Brain microvascular endothelial cell (primary cell): ENCODE data around the gene PHACTR2.
"Not testable (repeated sequence)": the region's sequence is repeated elsewhere in the genome, so short reads cannot be mapped to it uniquely, and the experiment has no call there.

Experiments used
- DNase-seq: peaks from one replicate; pipeline ENCODE4 v3.0.0-alpha.2; 2020
- H3K27ac ChIP-seq: fragments of 250-450 bp; sonication (Bioruptor Pico); 2 replicates; pipeline ENCODE4 v1.5.1; 2020; ENCODE audit warnings: mild to moderate bottlenecking, moderate library complexity
- H3K27me3 ChIP-seq: fragments of 250-450 bp; sonication (Bioruptor Pico); replicated peaks from 2 replicates; pipeline ENCODE4 v1.5.1; 2020; ENCODE audit warnings: mild to moderate bottlenecking
- H3K36me3 ChIP-seq: fragments of 250-450 bp; sonication (Bioruptor Pico); replicated peaks from 2 replicates; pipeline ENCODE4 v1.5.1; 2020; ENCODE audit warnings: mild to moderate bottlenecking
- H3K4me3 ChIP-seq: 2 replicates; pipeline ENCODE4 v1.5.1; 2011; ENCODE audit warnings: low read depth, mild to moderate bottlenecking, control low read depth, low read length, moderate library complexity
- CTCF ChIP-seq: IDR thresholded peaks from 2 replicates; pipeline ENCODE4 v1.5.1; 2011; ENCODE audit warnings: low read depth, mild to moderate bottlenecking, moderate library complexity, low read length, control low read depth, inconsistent platforms; ENCODE audit errors: missing control alignments
- in situ Hi-C: cut with HindIII; loops from 2 replicates; pipeline ENCODE4 v1.10.0; 2017; ENCODE audit warnings: low sequenced_read_pairs, low pct_ligation_motif_present

Gene PHACTR2

DNA sequence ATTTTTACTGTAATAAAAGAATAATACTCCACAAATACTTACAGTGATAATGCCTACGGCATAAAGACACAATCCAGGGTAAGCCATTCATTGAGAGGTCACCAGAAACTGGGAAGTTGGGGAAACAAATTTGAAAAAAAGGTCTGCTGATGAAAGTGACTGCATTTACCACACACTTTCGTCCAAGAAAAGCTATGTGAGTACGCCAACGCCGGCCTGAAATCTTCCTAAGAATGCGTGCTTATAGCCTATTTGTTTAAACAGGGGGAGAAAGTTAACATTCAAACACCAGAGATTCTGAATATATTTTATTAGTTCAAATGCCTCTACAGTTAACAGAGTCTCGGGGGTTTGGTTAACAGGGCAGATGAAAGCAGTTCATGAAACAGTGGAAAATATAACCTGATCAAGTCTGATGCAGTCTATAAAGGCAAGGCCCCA lies 164.7 kb downstream of the PHACTR2 start:
- peak; percentile 19 for DNase-seq
- Histone ChIP-seq H3K27ac (peak overlapping the region; percentile 87), H3K27me3 (no peaks in the 10 kb centered on the region), H3K36me3 (peaks cover 21% of the 10 kb centered on the region), H3K4me3 (peak overlapping the region; percentile 94)
- TF ChIP-seq CTCF, result no peak
- in situ Hi-C loops, result no loop called here

- no peaks in the 10 kb centered on the region for H3K27me3 ChIP-seq
- H3K27ac ChIP-seq, result peak within 1 kb of the TSS; percentile 87
- in situ Hi-C loops, result no loop called here
- peak within 1 kb of the TSS; percentile 94 for H3K4me3 ChIP-seq
- H3K36me3 ChIP-seq, result peaks cover 27% of the 10 kb centered on the region
- peak; percentile 96 for DNase-seq
- TF ChIP-seq CTCF, result no peak
Measured at GRCh38 chr6:143842902-143843676, 165.3 kb downstream of the PHACTR2 start, which contains the start of gene LTV1. TSS of gene LTV1 (plus strand) at chr6:143843338. CDS start at chr6:143843478, 140 bp downstream.

- Histone ChIP-seq H3K4me3 (peak overlapping the region; percentile 94), H3K27ac (peak overlapping the region; percentile 87), H3K36me3 (peaks cover 32% of the 10 kb centered on the region), H3K27me3 (no peaks in the 10 kb centered on the region)
- TF ChIP-seq CTCF, result no peak
- DNase-seq, result no peak
- in situ Hi-C loops, result no loop called here
Measured at GRCh38 chr6:143843677-143843999, 165.9 kb downstream of the PHACTR2 start.

DNA sequence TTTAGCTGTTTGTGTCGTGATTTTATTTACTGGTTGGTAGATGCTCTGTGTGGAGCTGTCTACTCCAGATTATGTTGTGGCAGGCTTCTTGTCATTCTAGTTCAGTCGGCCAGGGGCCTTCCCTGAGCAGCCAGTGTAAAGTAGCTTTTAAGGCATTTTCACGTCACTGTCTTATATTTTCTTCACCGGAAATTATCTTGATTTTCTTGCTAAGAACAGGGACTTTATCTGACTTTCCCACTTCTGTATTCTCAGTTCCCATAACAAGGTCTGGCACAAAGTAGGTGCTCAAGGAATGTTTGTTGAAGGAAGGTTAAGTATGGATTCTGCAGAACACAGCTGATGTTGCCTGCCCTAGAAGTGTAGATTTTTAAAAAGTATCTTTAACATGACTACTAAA lies 166.2 kb downstream of the PHACTR2 start:
- peak; percentile 8 for DNase-seq

GRCh38 chr6:143845033-143845432 lies 167.3 kb downstream of the PHACTR2 start:
- Histone ChIP-seq H3K27ac (no peak overlapping the region), H3K36me3 (peaks cover 45% of the 10 kb centered on the region), H3K27me3 (no peaks in the 10 kb centered on the region), H3K4me3 (no peak overlapping the region)
- DNase-seq, result no peak
- in situ Hi-C loops, result no loop called here
- no peak for TF ChIP-seq CTCF

More for the DNA sequence above, 166.2 kb downstream of the PHACTR2 start:
- in situ Hi-C loops, result no loop called here
- Histone ChIP-seq H3K27ac (peak overlapping the region; percentile 87), H3K27me3 (no peaks in the 10 kb centered on the region), H3K4me3 (peak overlapping the region; percentile 94), H3K36me3 (peaks cover 35% of the 10 kb centered on the region)
- peak; percentile 4 for TF ChIP-seq CTCF

DNA sequence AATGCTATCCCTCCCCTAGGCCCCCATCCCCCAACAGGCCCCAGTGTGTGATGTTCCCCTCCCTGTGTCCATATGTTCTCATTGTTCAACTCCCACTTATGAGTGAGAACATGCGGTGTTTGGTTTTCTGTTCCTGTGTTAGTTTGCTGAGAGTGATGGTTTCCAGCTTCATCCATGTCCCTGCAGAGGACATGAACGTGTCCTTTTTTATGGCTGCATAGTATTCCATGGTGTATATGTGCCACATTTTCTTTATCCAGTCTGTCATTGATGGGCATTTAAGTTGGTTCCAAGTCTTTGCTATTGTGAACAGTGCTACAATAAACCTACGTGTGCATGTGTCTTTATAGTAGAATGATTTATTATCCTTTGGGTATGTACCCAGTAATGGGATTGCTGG lies 173.9 kb downstream of the PHACTR2 start:
- H3K27ac ChIP-seq, H3K4me3 ChIP-seq, DNase-seq, H3K27me3 ChIP-seq, in situ Hi-C loops: not testable (repeated sequence)
- peaks cover 65% of the 10 kb centered on the region for H3K36me3 ChIP-seq

GRCh38 chr6:143855057-143855456 lies 177.3 kb downstream of the PHACTR2 start:
- DNase-seq, H3K27me3 ChIP-seq, H3K27ac ChIP-seq, H3K4me3 ChIP-seq, in situ Hi-C loops: not testable (repeated sequence)
- peaks cover 68% of the 10 kb centered on the region for H3K36me3 ChIP-seq

DNA sequence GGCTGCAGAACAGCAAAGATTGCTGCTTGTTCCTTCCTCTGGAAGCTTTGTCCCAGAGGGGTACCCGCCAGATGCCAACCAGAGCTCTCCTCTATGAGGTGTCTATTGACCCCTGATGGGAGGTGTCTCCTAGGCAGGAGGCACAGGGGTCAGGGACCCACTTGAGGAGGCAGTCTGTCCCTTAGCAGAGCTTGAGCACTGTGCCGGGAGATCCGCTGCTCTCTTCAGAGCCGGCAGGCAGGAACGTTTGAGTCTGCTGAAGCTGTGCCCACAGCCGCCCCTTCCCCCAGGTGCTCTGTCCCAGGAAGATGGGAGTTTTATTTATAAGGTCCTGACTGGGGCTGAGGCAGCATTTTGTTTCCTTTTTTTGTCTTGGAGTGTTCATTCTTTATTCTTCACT lies 179.0 kb downstream of the PHACTR2 start:
- H3K27me3 ChIP-seq, in situ Hi-C loops, DNase-seq, H3K27ac ChIP-seq, H3K4me3 ChIP-seq: not testable (repeated sequence)
- peaks cover 60% of the 10 kb centered on the region for H3K36me3 ChIP-seq
